Medulla oblongata (tissue), 1 donor: Measurements from ENCODE around the gene TOP2B.

ENCODE experiments used
- DNase-seq: peaks from one replicate; pipeline ENCODE4 v3.0.0-alpha.2; 2015; ENCODE audit errors: extremely low spot score

Gene TOP2B

DNA sequence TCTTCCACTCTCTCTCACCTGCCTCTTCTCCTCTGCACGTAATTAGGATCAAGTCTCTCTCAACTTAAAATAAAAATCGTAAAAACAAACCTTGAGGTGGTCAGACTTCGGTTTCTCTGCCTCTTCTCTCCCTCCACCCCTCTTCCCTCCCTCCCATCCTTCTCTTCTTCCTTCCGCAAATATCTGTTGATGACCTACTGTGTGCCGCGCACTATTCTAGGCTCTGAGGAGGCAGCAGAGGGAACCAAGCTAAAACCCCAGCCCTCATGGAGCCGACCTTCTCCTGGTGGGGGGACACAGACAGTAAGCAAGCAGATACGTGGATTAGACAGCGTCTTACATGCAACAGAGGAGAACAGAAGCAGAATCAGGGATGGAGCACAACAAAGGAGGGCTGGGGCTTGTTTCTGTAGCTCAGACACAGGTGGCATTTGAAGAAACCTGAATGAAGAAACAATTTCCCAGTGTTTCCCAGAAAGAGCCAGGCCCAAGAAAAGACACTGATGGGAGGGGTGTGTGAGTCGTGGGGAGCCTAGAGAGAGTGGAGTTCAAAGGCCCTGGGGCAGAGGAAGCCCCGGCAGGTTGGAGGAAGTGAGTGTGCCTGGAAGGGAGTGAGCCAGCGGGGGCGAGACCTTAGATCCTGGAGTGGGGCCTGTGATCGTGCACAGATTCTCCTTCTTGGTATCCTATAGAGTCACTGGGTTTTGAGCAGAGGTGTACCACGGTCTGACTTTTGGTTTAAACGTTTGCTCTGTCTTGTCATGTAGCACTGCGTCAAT is 80.5 kb downstream of the TOP2B start:
- no peak for DNase-seq

DNA sequence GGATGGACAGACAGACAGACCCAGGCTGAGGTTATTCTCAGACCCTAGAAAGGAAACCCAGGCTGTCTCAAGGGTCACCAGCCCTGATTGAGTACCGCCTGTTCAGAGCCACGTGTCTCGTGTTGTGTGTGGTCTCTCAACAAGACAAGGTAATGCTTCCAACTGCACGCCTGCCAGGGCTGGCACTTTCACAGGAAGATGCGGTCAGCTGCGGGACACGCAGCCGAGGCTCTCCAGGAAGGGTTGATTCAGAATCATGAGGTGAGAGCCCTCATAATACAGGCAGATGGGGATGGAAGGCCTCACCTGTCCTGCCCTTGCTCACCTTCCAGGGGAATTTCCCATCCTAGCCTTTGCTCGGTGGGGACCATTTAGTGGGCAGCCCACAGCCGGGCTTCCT is 81.4 kb downstream of the TOP2B start:
- DNase-seq, result no peak

DNA sequence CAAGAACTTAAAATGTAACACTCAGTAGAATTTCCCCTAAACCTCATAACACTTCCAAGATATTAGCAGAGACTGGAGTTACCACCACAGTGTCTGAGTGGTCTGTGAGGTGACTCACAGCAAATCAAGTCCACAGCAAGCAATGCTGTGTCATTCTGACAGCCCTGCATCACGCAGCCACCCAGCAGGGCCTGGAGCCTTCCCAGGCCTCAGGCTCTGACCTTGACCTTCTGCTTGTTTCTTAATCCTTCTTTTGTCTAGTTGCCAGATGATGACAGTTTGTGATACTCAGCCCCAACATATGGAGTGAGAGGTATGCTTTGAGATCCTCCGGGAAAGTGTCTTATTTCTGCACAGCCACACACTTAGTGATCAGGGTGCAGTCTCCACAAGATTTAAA is 82.5 kb downstream of the TOP2B start:
- no peak for DNase-seq

DNA sequence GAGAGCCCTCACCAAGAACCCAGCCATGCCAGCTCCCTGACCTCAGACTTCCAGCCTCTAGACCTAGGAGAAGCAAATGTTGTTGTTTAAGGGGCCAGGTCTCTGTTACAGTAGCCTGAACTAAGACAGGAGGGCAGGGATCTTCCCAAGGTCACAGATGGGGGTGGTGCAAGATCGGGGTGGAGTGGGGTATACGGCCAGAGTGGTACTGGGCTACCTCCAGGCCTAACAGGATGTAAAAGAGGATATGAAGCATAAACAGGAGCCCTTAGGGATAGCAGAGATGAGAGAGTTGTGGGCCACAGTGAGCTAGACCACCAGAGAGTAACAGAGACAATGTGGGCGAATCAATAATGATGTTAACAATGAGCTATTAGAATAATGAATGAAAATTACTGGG is 82.9 kb downstream of the TOP2B start:
- no peak for DNase-seq

DNA sequence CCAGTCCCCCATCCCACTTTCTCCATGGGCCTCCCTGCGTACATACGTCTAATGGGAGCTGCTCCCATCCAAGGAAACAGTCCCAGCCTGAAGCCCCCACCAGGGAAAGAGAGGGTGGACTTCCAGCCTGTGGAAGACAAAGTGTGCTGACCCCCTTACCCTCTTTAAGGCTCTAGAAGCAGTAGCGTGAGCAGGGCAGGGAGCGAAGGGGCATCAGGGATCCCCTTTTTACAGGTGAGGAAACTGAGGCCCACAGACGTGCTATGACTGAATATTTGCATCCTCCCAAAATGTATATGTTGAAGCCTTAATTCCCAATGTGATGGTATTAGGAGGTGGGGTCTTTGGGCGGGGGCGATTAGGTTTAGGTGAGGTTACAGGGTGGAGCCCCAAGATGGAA is 83.4 kb downstream of the TOP2B start:
- DNase-seq, result no peak

DNA sequence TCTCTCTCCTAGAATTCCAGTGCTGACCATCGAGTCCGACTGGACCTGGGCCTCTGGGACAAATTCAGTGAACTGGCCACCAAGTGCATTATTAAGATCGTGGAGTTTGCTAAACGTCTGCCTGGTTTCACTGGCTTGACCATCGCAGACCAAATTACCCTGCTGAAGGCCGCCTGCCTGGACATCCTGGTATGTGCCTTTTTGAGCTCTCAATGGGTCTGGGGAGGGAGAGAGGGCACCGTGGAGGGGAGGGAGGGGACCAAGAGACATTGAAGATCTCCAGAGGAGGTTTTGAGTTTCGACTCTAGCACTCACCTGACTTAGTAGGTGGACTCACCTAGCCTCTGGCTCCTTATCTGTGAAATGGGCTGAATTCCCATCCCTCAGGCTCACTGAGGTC is 84.2 kb downstream of the TOP2B start:
- no peak for DNase-seq

DNA sequence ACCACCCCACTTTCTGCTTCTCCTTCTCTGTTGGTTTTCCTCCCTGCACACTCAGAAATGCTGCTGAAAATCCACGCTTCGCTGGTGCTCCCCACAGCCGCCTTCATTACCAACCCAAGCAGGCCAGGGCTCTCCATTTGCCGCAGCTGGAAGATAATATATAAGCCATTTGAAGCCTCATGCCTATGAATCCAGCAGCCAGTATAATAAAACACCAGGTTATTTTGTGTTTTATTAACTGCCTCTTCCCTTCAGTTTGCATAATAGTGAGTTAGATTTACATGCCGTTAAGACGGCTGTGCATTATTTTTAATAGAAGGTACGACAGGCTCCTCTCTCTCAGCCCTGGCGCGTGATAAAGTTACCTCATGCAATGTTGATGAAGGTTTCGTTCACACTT is 86.6 kb downstream of the TOP2B start:
- no peak for DNase-seq

DNA sequence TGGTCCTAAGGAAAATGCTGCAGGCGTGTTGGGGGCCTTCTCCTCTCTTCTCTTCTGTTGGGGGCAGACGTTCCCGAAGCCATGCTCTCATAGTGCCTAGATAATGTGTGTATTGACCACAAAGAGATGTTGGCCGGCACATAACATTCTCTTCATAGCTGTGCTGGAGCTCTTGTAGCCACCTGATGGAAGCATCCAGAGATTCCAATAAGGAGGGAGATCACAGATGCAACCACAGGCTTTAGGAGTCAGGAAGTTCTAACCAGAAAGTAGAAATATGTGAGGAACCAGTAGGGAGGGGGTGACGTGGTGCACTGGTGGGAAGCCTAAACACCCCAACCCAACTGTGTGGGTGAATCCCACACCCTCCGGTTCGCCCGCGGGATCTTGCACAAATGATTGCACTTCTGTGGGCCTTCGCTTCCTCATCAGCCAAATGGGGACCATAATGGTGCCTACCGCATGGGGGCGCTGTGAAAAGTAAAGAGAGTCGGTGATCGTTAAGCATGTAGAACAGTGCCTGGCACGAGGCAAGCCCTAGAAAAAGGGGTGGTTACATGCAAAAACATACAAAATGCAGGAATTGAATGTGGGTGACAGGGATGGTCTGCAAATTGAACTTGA is 87.8 kb downstream of the TOP2B start:
- DNase-seq, result no peak

DNA sequence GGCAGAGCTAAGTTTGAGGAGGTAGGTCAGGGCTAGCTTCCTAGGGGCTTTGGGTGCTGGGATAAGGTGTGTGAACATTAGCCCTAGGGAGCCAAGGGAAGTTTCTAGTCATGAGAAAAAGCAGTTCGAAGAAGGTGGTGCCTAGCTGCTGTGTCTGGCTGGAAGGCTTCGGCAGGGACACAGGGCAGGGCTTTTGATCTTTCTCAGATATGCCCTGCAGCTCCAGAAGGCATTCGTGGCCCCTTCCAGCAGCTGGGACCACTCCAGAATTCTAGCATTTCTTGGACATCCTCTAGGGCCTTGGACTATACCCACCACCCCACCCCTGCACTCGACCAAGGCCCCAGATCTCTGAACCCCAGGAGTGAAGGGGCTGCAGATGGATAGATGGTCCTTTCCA is 88.6 kb downstream of the TOP2B start:
- no peak for DNase-seq

DNA sequence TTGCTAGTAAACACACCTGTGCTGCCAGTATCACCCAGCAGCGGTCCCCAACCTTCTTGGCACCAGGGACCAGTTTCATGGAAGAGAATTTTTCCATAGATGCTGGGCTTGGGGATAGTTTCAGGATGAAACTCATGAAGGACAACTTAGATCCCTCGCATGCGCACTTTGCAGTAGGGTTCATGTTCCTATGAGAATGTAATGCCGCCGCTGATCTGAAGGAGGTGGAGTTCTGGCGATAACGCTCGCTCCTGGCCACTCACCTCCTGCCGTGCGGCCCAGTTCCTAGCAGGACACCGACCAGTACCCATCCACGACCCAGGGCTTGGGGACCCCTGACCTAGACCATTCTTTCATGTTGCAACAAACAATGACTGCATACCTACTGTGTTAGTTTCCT is 89.7 kb downstream of the TOP2B start:
- no peak for DNase-seq

DNA sequence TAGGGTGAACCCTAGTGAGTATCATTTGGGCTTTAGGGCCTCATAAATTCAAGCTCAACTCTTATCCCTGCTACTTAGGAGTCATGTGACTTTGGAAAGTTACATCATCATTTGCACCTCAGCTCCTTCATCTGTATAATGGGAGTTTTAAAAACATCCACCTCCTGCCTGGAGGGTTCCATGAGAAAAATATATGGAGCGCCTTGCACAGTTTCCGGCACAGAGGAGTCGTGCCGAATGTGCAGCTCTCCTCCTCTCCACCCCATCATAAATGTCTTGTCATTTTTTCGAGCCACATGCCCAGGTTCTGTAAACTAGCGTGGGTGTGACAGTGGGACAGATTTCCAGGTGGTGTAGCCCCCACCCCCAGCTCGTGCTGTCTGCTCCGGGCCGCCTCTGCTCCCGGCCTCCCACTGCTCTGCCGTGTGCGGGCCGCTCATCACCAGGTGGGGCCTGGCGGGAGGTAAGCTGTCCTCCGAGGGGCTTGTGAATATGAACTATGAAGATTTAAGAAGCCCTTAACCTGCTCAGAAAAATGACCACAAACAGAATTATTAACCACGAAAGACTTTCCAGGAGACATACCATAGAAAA is 90.4 kb downstream of the TOP2B start:
- DNase-seq, result no peak

DNA sequence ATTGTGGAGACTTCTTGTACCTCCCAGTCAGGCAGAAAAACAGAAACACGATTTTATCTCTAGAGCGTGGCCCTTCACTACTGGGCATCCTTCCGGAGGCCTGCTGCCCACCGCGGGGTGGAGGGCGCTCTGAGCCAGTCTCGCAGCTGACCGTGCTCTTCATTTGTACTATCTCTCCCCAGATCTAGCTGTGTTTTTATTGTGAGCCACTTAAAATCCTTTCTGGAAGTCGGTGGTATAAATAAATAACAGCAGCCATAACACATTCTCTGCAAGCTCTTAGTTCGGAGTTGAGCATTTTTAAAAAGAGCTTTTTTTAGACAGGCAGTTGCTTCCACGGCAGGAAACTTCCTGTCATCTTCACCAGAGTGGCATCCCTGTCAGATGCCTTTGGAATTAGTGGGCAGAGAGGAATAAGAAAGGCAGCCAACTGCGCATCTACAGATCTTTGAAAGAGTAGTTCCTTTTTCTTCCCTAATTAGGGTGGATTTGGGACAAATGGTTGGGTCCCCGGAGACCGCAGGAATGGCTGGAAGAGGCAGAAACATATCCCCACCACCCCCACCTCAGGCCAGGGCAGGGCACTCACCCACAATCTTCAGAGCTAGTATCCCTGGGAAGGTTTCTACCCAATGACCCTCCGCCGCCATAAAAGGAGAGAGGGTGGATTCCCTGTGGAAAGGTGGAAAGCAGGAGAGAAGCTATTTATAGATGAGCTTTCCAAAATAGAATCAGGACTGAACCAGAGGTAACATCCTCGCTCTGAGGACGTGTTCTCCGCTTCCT is 91.1 kb downstream of the TOP2B start:
- DNase-seq, result no peak

DNA sequence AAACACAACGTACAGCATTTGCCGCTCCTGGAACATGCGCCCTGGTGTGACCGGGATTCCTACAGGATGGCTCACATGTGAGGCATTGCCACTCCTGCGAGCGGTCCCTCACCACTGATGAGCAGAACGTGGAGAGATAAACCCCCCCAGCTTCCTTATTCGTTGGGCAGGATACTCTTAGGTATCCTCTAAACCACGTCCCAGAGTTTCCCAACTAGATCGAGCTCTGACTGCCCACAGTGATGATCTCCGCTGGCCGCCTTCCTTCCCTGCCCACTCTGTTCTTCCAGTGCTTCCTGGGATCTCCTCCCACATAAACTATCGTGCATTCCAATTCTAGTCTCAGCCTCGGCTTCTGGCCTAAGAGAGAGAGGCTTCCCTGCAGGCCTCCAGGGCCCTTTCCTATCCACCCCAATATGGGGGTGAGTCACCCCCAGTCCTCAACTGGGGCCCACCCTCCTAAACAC is 91.8 kb downstream of the TOP2B start:
- no peak for DNase-seq

DNA sequence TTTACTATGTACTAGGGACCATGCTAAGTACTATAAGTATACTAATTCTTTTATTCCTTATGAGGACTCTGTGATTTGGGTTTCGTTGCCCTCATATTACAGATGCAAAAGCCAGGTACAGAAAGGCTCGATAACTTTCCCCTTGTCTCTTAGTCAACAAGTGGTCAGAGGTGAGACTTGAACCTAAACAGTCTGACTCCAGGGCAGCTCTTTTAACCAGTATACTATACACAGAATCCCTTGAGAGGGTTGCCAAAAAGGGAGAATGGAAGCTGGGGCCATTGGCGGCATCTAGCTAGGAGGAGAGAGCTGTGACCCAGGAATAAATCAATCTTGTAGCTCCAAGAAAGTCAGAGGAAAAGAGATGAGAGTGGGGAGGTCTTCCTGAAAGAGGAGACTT is 92.4 kb downstream of the TOP2B start:
- DNase-seq, result no peak

DNA sequence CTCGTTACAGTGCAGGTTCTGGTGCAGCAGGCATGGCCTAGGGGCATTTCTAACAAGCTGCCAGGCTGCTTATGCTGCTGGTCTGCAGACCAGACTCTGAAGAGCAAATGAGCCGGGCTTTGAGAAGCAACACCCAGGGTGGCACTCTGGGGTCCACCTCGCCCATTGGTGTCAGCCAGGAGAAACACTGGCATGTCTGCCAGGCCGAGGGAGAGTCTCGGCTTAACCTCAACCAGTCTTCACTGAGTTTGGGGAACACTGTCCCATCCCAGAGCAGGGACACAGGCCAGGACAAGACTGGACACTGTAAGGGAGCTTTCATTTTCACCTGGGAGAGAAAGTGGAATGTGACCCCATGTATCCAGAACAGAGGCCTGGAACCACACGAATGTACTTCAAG is 93.4 kb downstream of the TOP2B start:
- DNase-seq, result no peak

DNA sequence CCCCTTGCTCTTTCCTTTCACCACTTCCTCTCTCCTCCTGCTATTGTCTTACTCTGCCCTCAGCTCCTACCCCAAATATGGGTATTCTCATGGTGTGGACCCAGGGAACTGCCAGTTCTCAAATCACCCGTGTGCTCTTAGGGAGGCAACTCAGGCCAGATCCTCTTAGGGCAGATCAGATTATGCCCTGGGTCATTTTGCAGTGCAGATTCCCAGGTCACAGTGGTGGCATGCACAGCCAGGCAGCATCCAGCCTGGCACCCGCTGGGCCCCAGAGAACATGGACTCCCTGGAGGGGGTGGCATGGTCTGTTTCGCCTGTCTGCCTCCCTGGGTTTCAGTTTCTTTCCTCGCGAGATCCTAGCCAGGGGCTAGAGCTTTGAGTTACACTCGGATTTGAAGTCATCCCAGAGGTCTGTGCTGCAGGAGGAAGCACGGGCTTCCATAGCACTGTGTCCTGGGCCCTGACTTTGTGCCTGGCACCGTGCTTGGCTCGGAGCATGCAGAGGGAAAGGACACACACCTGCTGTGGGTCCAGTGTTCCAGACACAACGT is 96.1 kb downstream of the TOP2B start:
- DNase-seq, result no peak

DNA sequence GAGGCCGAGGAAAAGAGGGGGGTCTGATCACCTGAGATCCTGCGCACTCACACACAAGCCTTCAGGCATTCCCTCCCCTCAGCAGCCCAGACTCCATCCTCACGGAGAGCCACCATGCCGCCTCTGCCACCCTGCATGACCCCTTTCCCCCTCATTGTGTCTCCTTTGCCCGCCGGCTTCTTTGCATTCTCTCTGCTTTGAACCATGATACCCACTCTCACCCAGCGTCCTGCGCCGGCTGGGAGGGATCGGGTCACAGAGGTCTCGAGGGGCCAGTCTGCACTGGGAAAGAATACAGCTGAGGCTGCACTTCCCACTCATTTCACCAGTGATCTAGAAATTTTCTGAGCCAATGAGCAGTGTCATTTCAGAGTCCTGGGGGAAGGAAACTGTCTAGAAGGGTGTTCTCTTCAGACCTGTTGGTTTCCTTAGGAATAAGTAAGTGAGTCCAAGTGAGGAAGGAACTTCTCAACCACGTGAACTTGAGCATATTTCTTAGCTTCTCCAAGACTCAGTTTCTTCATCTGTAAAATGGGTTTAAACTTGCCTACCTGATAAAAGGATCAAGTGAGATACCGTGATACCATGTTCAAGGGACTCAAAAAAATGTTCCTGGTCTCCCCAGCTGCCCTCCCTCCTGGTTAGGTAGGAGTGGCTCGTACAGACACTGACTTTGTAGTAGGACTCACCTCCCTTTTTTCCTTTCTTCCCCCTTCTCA is 96.7 kb downstream of the TOP2B start:
- no peak for DNase-seq

DNA sequence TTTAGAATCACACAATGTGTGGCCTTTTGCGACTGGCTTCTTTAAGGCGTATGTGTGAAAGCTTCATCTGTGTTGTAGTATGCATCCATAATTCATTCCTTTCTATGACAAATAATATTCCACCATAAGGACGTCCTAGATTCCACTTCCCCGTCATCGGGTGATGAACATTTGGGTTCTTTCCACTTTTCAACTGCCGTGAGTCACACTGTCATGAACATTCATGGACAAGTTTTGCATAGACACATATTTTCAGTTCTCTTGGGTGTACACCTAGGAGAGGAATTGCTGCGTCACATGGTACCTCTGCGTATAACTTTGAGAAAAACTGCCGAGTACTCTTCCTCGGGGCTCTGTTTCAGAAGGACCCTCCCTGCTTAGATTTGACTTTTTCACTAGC is 97.3 kb downstream of the TOP2B start:
- no peak for DNase-seq

DNA sequence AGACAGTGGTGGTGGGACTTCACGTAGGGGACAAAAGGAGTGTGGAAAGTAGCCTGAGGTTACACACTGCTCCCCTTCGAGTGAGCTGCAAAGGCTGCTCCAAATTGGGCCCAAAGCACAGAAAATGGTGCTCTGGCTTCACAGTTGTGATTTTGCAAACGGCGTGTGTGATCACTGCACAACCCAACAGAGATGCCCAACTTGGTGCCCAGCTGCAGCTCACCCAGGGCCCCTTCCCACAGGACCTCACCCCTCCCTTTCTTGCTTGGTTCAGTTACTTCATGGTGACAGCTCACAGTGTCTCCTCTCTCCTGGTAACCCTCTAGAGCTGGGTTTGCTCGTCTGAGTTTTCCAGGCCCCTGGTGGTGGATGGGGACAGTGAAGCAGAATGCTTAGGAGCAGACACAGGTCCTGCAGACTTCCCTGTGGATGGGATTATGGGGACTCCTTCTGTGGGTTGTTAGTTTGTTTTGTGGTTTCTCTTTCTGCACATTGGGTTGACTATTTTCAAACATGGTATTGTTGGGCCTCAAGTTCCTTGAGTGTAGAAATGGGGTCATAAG is 98.3 kb downstream of the TOP2B start:
- no peak for DNase-seq

DNA sequence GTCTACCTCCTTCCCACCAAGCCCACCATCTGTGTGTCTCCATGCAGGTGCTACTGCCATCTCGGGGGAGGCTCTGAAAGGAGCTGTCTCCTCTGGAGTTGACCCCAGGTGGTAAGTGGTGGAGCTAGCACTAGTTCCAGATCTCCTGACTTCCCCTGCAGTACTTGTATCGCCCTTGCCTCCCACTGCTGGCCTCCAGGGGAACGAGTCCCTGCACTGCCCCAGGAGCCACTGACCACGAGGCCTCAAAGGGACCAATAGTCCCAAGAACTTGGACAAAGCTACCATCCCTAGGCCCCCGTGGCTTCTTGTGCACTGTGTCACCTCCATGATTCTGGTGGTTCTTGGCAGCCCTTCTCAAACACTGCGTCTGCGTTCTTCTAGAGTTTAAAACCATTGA is 98.9 kb downstream of the TOP2B start:
- DNase-seq, result no peak

DNA sequence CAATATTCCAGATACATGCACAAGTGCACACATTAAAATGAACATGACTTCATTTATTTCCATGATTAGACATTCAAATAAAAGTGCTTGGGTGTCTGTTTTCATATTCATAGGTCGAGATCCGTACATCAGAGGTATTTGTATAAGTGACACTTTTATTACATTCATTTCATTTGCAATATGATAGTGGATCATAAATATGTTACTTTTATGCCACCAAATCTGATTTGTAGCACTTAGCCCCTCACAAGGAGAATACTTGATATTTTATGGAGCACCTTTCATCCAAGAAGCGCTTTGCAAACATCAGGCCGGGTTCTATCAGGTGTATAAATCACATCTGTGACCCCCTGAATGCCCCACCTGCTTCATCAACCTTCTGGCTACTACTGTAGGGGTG is 100.6 kb downstream of the TOP2B start:
- no peak for DNase-seq
